Activated naive CD4-positive, alpha-beta T cell treated with anti-CD3 and anti-CD28 coated beads, Interleukin-2, amount 10 ng/mL, durations not matched to agents 7 days and 5 days (primary cell): ENCODE measurements around the gene MAGEA2.
"Not testable (repeated sequence)": the region's sequence is repeated elsewhere in the genome, so short reads cannot be mapped to it uniquely, and the experiment has no call there.

ENCODE experiments used
- CTCF ChIA-PET: fragments of 350-600 bp; sonication (Branson Sonifier 250); formaldehyde crosslinking; loops from one replicate; lab custom pipeline; 2021; ENCODE audit warnings: antibody characterized with exemption; lab: Charles Lee
- DNase-seq: peaks from one replicate; pipeline ENCODE4 v3.0.0-alpha.2; 2020
- H3K27ac Mint-ChIP-seq: one replicate; pipeline ENCODE4 v1.8.0; 2021; ENCODE audit warnings: mild to moderate bottlenecking, moderate library complexity, mixed read lengths
- H3K27me3 Mint-ChIP-seq: one replicate; pipeline ENCODE4 v1.8.0; 2021; ENCODE audit warnings: mild to moderate bottlenecking, mixed read lengths
- H3K36me3 Mint-ChIP-seq: one replicate; pipeline ENCODE4 v1.8.0; 2021; ENCODE audit warnings: mixed read lengths
- H3K4me1 Mint-ChIP-seq: one replicate; pipeline ENCODE4 v1.8.0; 2021; ENCODE audit warnings: mixed read lengths
- H3K4me3 Mint-ChIP-seq: one replicate; pipeline ENCODE4 v1.8.0; 2021; ENCODE audit warnings: mild to moderate bottlenecking, moderate library complexity, mixed read lengths
- H3K9me3 Mint-ChIP-seq: one replicate; pipeline ENCODE4 v1.8.0; 2021; ENCODE audit warnings: mixed read lengths

MAGEA2 gene

DNA sequence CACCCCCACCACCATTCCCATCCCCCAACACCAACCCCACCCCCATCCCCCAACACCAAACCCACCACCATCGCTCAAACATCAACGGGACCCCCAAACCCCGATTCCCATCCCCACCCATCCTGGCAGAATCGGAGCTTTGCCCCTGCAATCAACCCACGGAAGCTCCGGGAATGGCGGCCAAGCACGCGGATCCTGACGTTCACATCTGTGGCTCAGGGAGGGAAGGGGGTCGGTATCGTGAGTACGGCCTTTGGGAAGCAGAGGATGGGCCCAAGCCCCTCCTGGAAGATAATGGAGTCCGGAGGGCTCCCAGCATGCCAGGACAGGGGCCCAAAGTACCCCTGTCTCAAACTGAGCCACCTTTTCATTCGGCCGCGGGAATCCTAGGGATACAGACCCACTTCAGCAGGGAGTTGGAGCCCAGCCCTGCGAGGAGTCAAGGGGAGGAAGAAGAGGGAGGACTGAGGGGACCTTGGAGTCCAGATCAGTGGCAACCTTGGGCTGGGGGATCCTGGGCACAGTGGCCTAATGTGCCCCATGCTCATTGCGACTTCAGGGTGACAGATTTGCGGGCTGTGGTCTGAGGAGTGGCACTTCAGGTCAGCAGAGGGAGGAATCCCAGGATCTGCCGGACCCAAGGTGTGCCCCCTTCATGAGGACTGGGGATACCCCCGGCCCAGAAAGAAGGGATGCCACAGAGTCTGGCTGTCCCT, 19.3 kb downstream of the MAGEA2 start:
- H3K27ac Mint-ChIP-seq, H3K9me3 Mint-ChIP-seq, H3K4me1 Mint-ChIP-seq, H3K4me3 Mint-ChIP-seq, H3K27me3 Mint-ChIP-seq, H3K36me3 Mint-ChIP-seq, CTCF ChIA-PET, DNase-seq: not testable (repeated sequence)

GRCh38 chrX:152733261-152733975, 20.2 kb downstream of the MAGEA2 start, which contains the start of the genes CSAG1 and MAGEA12:
CSAG1 (minus strand) TSS chrX:152733721; CDS start chrX:152732460, 1,261 bp downstream.
MAGEA12 (plus strand) TSS chrX:152733757; CDS start chrX:152736162, 2,405 bp downstream.
- peaks cover 3% of the 10 kb centered on the region for H3K27me3 Mint-ChIP-seq
- CTCF ChIA-PET = no interaction called here
- H3K4me1 Mint-ChIP-seq = no peaks in the 10 kb centered on the region
- H3K9me3 Mint-ChIP-seq = no peaks in the 10 kb centered on the region
- no peak within 1 kb of the TSS for H3K27ac Mint-ChIP-seq
- H3K4me3 Mint-ChIP-seq = no peak within 1 kb of the TSS
- no peaks in the 10 kb centered on the region for H3K36me3 Mint-ChIP-seq
- no peak for DNase-seq

GRCh38 chrX:152725409-152725808, 28.2 kb downstream of the MAGEA2 start:
- no peaks in the 10 kb centered on the region for H3K36me3 Mint-ChIP-seq
- H3K27ac Mint-ChIP-seq = no peak overlapping the region

DNA sequence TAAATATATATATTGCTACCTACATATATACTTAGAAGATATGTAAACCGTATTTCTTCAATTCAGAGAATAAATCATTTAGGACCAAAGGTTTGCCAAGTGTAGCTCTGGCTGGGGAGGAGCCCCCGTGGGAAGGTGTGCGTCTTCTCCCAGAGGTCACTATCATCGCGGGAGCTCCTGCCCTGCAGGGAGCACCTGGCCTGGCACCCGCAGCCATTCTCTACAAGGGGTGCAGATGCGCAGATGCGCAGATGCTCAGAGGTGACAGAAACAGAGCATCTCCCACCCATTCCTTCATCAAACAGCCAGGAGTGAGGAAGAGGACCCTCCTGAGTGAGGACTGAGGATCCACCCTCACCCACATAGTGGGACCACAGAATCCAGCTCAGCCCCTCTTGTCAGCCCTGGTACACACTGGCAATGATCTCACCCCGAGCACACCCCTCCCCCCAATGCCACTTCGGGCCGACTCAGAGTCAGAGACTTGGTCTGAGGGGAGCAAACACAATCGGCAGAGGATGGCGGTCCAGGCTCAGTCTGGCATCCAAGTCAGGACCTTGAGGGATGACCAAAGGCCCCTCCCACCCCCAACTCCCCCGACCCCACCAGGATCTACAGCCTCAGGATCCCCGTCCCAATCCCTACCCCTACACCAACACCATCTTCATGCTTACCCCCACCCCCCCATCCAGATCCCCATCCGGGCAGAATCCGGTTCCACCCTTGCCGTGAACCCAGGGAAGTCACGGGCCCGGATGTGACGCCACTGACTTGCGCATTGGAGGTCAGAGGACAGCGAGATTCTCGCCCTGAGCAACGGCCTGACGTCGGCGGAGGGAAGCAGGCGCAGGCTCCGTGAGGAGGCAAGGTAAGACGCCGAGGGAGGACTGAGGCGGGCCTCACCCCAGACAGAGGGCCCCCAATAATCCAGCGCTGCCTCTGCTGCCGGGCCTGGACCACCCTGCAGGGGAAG, 39.5 kb downstream of the MAGEA2 start, which contains the start of gene MAGEA2B:
Gene MAGEA2B (plus strand): TSS at position 814 of the 973 bp plus-strand sequence. CDS start 2,479 bp downstream, outside the sequence.
- H3K36me3 Mint-ChIP-seq, H3K27me3 Mint-ChIP-seq, DNase-seq, H3K4me1 Mint-ChIP-seq, H3K4me3 Mint-ChIP-seq, H3K27ac Mint-ChIP-seq, CTCF ChIA-PET, H3K9me3 Mint-ChIP-seq: not testable (repeated sequence)

More at GRCh38 chrX:152725409-152725808, 28.2 kb downstream of the MAGEA2 start:
- Mint-ChIP-seq H3K4me3 (no peak overlapping the region), H3K9me3 (no peaks in the 10 kb centered on the region), H3K27me3 (peaks cover 9% of the 10 kb centered on the region), H3K4me1 (no peaks in the 10 kb centered on the region)
- CTCF ChIA-PET = no interaction called here
- DNase-seq = no peak

- H3K36me3 Mint-ChIP-seq, H3K27me3 Mint-ChIP-seq, H3K4me1 Mint-ChIP-seq, H3K9me3 Mint-ChIP-seq, CTCF ChIA-PET, H3K4me3 Mint-ChIP-seq, DNase-seq, H3K27ac Mint-ChIP-seq: not testable (repeated sequence)
Measured at GRCh38 chrX:152713195-152713594, 40.4 kb downstream of the MAGEA2 start.

- H3K4me1 Mint-ChIP-seq, CTCF ChIA-PET, H3K4me3 Mint-ChIP-seq: not testable (repeated sequence)
Measured at GRCh38 chrX:152709173-152709572, 44.5 kb downstream of the MAGEA2 start, which contains the start of gene CSAG2. CSAG2 (minus strand) TSS chrX:152709273; CDS start chrX:152709112, 161 bp downstream.

DNA sequence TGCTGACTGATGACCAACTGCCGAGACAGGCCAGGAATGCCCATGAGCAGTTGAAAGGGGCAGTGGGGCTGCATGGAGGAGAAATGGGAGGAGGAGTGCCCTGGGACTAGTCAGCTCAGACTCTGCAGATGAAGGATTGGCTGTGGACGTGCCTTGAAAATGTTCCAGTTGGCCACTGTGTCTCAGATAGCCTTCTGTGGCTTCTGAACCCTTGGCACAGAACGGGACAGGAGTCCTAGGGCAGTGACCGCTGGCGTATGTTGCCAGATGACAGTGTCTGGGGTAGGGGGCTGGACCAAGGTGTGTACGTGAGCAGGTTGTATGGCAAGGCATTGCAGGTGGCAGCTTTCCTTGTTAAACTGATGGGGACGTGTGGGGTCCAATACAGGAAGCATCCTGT, 47.1 kb downstream of the MAGEA2 start:
- H3K9me3 Mint-ChIP-seq, DNase-seq, CTCF ChIA-PET, H3K27me3 Mint-ChIP-seq, H3K4me3 Mint-ChIP-seq, H3K4me1 Mint-ChIP-seq, H3K36me3 Mint-ChIP-seq, H3K27ac Mint-ChIP-seq: not testable (repeated sequence)

More at GRCh38 chrX:152709173-152709572, 44.5 kb downstream of the MAGEA2 start, which contains the start of gene CSAG2:
- not testable (repeated sequence) for DNase-seq, H3K36me3 Mint-ChIP-seq, H3K9me3 Mint-ChIP-seq, H3K27me3 Mint-ChIP-seq, H3K27ac Mint-ChIP-seq

DNA sequence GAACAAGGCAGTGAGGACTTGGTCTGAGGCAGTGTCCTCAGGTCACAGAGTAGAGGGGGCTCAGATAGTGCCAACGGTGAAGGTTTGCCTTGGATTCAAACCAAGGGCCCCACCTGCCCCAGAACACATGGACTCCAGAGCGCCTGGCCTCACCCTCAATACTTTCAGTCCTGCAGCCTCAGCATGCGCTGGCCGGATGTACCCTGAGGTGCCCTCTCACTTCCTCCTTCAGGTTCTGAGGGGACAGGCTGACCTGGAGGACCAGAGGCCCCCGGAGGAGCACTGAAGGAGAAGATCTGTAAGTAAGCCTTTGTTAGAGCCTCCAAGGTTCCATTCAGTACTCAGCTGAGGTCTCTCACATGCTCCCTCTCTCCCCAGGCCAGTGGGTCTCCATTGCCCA, 53.3 kb downstream of the MAGEA2 start:
- H3K4me1 Mint-ChIP-seq, DNase-seq, H3K36me3 Mint-ChIP-seq, H3K9me3 Mint-ChIP-seq, H3K4me3 Mint-ChIP-seq, CTCF ChIA-PET, H3K27me3 Mint-ChIP-seq, H3K27ac Mint-ChIP-seq: not testable (repeated sequence)
